ENCODE results near the gene ZNF808.
"Not testable (repeated sequence)": the region's sequence is repeated elsewhere in the genome, so short reads cannot be mapped to it uniquely, and the experiment has no call there.

The ZNF808 gene

DNA sequence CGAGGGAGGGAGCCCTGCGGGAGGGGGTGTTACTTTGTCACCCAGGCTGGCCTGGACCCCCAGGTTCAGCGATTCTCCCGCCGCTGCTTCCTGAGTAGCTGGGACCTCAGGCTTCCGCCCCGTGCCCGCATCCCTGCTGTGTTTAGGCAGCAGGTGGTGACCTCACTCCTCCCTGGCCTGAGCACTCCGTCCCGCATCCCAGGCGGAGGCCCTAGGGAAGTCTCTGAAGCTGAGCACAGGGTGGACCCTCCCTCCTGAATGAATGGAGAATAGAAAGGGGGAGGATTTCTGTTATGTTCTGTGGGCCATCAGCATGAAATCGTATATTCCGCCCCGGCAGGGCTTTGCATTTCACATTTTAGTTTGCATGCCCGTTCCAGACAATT lies 7.9 kb downstream of the ZNF808 start:
- not testable (repeated sequence) for H3K4me1 ChIP-seq (ENCODE audit: control insufficient read depth, insufficient read depth, low read length, poor library complexity, severe bottlenecking); H3K9me3 ChIP-seq (ENCODE audit: control insufficient read depth, low read length); H3K27me3 ChIP-seq (replicated peaks; ENCODE audit: control insufficient read depth, insufficient read depth, low read length, poor library complexity, severe bottlenecking); H3K36me3 ChIP-seq (ENCODE audit: control insufficient read depth, insufficient read depth, low read length)
- H3K27ac ChIP-seq (ENCODE audit: insufficient read depth, low read length, poor library complexity, severe bottlenecking), result peak overlapping the region; percentile 78
- H3K4me3 ChIP-seq (ENCODE audit: insufficient read depth, low read depth, low read length, poor library complexity, severe bottlenecking), result peak overlapping the region; percentile 79
- peak in 1 of 3 donors; percentile 9 for DNase-seq

DNA sequence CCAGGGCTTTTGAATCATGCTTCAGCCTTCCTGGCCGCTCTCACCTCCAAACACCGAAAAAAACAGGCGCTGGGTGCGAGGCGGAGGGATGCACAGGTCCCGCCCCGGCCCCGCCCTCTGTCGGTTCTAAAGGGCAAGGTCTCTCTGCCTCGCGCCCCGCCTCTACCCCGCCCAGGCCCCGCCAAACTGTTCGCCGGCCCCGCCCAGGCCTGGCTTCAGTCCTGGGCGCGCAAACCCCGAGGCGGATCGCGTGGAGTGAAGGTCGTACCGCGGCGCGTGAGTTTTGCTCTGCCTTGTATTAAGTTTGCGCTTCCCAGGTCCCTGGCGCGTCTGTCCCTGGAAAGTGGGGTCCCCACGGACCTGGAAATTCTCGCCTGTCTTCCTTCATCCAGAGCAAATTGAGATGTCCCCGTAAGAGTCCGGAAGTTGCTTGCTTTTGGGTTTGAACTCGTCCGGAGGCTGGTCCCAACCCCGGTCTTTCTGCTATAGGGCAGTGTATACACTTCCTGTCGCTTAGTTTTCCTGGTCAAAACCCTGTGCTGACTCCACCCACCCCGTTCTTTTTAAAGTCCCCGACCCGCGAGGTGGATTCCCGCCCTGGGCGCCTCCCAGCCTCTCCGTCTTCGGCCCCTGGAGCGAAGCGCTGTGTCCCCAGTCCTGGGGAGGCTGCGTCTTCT lies 8.4 kb downstream of the ZNF808 start:
- no peaks in the 10 kb centered on the region for H3K9me3 ChIP-seq (ENCODE audit: control insufficient read depth, low read length)
- no peaks in the 10 kb centered on the region for H3K27me3 ChIP-seq (replicated peaks; ENCODE audit: control insufficient read depth, insufficient read depth, low read length, poor library complexity, severe bottlenecking)
- H3K27ac ChIP-seq (ENCODE audit: insufficient read depth, low read length, poor library complexity, severe bottlenecking), result peak overlapping the region; percentile 78
- peak; percentile 81 to 86 (median 83) for DNase-seq
- peaks cover 4% of the 10 kb centered on the region for H3K4me1 ChIP-seq (ENCODE audit: control insufficient read depth, insufficient read depth, low read length, poor library complexity, severe bottlenecking)
- peak overlapping the region; percentile 79 for H3K4me3 ChIP-seq (ENCODE audit: insufficient read depth, low read depth, low read length, poor library complexity, severe bottlenecking)
- peaks cover 9% of the 10 kb centered on the region for H3K36me3 ChIP-seq (ENCODE audit: control insufficient read depth, insufficient read depth, low read length)

- H3K4me1 ChIP-seq (ENCODE audit: control insufficient read depth, insufficient read depth, low read length, poor library complexity, severe bottlenecking), result peaks cover 4% of the 10 kb centered on the region
- peak overlapping the region; percentile 78 for H3K27ac ChIP-seq (ENCODE audit: insufficient read depth, low read length, poor library complexity, severe bottlenecking)
- no peaks in the 10 kb centered on the region for H3K9me3 ChIP-seq (ENCODE audit: control insufficient read depth, low read length)
- peak; percentile 12 to 37 (median 21) for DNase-seq
- no peaks in the 10 kb centered on the region for H3K27me3 ChIP-seq (replicated peaks; ENCODE audit: control insufficient read depth, insufficient read depth, low read length, poor library complexity, severe bottlenecking)
- H3K4me3 ChIP-seq (ENCODE audit: insufficient read depth, low read depth, low read length, poor library complexity, severe bottlenecking), result peak overlapping the region; percentile 79
- H3K36me3 ChIP-seq (ENCODE audit: control insufficient read depth, insufficient read depth, low read length), result peaks cover 9% of the 10 kb centered on the region
These were observed 9.0 kb downstream of the ZNF808 start for GRCh38 chr19:52536448-52536800.

DNA sequence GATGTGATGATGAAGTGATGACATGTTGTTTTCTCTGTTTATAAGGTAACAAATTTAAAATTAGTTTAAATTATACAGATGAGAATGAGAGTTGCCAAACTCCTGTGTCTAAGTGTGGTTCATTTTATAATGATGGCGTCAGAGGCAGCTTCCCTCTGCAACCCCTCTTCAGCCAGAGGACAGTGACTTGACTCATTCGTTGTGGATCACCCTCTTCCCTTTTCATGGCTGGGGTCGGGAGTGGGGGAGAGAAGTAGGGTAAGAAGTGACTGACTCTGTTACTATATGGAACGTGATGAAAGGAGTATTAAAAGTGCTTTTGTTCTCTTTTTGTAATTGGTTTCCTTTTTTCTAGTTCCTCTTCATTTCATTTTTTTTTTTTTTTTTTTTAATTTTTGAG lies 11.3 kb downstream of the ZNF808 start:
- H3K4me1 ChIP-seq (ENCODE audit: control insufficient read depth, insufficient read depth, low read length, poor library complexity, severe bottlenecking), result peaks cover 12% of the 10 kb centered on the region
- not testable (repeated sequence) for H3K9me3 ChIP-seq (ENCODE audit: control insufficient read depth, low read length); DNase-seq; H3K36me3 ChIP-seq (ENCODE audit: control insufficient read depth, insufficient read depth, low read length); H3K27me3 ChIP-seq (replicated peaks; ENCODE audit: control insufficient read depth, insufficient read depth, low read length, poor library complexity, severe bottlenecking); H3K4me3 ChIP-seq (ENCODE audit: insufficient read depth, low read depth, low read length, poor library complexity, severe bottlenecking); H3K27ac ChIP-seq (ENCODE audit: insufficient read depth, low read length, poor library complexity, severe bottlenecking)

DNA sequence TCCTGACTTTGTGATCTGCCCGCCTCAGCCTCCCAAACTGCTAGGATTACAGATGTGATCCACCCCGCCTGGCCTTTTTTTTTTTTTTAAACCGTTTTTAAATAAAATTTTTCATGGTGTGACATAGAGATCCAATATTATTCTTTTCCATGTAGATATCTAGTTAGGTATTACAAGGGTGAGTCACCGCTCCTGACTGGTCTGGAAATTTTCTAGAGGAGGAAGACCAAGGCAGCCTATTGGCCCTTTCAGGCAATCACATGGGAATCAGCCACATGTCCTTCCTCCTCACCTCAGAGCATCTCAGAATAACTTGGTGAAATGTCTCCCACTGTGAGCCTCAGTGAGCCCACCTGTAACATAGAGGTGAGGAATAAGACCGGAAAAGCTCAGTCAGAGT lies 13.7 kb downstream of the ZNF808 start:
- not testable (repeated sequence) for H3K4me1 ChIP-seq (ENCODE audit: control insufficient read depth, insufficient read depth, low read length, poor library complexity, severe bottlenecking); DNase-seq; H3K9me3 ChIP-seq (ENCODE audit: control insufficient read depth, low read length); H3K27me3 ChIP-seq (replicated peaks; ENCODE audit: control insufficient read depth, insufficient read depth, low read length, poor library complexity, severe bottlenecking); H3K4me3 ChIP-seq (ENCODE audit: insufficient read depth, low read depth, low read length, poor library complexity, severe bottlenecking); H3K27ac ChIP-seq (ENCODE audit: insufficient read depth, low read length, poor library complexity, severe bottlenecking)
- H3K36me3 ChIP-seq (ENCODE audit: control insufficient read depth, insufficient read depth, low read length), result peaks cover 23% of the 10 kb centered on the region

DNA sequence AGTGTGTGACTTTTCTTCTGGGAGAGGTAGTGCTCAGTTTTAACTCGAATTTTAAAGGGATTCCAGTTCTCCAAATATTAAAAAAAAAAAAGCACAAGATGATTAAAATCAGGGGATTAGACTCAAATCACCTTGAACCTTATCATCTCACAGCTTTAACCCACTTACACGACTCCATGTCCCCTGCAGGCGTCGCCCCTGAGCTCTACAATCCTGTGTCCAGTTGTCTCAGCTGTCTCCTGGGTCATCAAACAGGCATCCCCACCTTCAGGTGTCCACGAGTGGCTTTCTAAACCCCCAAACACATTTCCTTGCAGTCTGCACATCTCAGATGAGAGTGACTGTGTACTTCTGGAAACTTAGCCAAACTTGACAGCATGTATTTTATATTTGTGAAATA lies 14.1 kb downstream of the ZNF808 start:
- Histone ChIP-seq H3K36me3 (ENCODE audit: control insufficient read depth, insufficient read depth, low read length) (peaks cover 27% of the 10 kb centered on the region), H3K9me3 (ENCODE audit: control insufficient read depth, low read length) (no peaks in the 10 kb centered on the region)

DNA sequence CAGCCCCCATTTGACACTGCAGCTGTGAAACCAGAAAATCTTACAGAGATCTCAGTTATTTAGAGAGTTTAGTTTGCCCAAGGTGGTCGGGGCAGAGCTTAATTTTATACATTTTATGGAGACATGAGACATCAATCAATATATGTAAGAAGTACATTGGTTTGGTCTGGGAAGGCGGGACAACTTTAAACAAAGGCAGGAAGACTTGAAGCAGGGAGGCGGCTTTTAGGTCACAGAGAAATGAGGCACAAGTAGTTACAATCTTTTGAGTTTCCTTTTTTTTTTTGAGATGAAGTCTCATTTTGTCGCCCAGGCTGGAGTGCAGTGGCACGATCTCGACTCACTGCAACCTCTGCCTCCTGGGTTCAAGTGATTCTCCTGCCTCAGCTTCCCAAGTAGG lies 15.1 kb downstream of the ZNF808 start:
- not testable (repeated sequence) for DNase-seq; H3K4me3 ChIP-seq (ENCODE audit: insufficient read depth, low read depth, low read length, poor library complexity, severe bottlenecking); H3K9me3 ChIP-seq (ENCODE audit: control insufficient read depth, low read length); H3K4me1 ChIP-seq (ENCODE audit: control insufficient read depth, insufficient read depth, low read length, poor library complexity, severe bottlenecking); H3K27ac ChIP-seq (ENCODE audit: insufficient read depth, low read length, poor library complexity, severe bottlenecking); H3K27me3 ChIP-seq (replicated peaks; ENCODE audit: control insufficient read depth, insufficient read depth, low read length, poor library complexity, severe bottlenecking)
- H3K36me3 ChIP-seq (ENCODE audit: control insufficient read depth, insufficient read depth, low read length), result peaks cover 36% of the 10 kb centered on the region

More for the DNA sequence above, 14.1 kb downstream of the ZNF808 start:
- Histone ChIP-seq H3K27me3 (replicated peaks; ENCODE audit: control insufficient read depth, insufficient read depth, low read length, poor library complexity, severe bottlenecking) (no peaks in the 10 kb centered on the region), H3K4me3 (ENCODE audit: insufficient read depth, low read depth, low read length, poor library complexity, severe bottlenecking) (no peak overlapping the region), H3K4me1 (ENCODE audit: control insufficient read depth, insufficient read depth, low read length, poor library complexity, severe bottlenecking) (peaks cover 8% of the 10 kb centered on the region), H3K27ac (ENCODE audit: insufficient read depth, low read length, poor library complexity, severe bottlenecking) (no peak overlapping the region)
- no peak for DNase-seq

DNA sequence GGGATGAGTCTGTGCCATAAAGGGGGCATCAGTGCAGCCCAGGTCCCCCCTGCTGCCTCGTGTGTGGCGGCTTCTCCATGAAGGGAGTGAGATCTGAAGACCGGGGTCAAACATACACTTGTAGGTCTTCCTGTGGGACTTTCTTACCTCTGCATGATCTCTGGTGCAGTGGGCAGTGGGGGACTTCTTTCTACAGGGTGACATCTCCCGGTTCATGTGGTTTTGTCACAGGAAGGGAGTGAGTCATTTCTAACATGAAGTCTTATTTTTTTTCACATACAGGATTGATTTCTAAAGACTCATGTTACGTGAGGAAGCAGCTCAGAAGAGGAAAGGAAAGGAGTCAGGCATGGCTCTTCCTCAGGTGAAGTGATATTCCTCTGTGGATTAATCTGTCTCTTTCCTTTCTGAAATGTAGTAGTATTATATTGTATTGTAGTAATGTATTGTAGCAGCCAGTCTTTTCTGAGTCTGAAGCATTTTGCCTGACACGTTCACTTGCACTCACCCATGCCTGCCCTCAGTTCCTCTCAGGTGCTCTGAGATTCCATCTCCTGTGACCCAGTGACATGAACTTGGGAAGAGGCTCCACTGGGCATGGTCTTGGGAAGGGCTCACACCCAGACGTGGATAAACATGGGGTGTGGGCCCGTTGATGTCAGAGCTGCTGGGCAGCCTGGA lies 15.7 kb downstream of the ZNF808 start:
- peaks cover 8% of the 10 kb centered on the region for H3K4me1 ChIP-seq (ENCODE audit: control insufficient read depth, insufficient read depth, low read length, poor library complexity, severe bottlenecking)
- DNase-seq, result peak; percentile 4 to 22 (median 11)
- H3K9me3 ChIP-seq (ENCODE audit: control insufficient read depth, low read length), result no peaks in the 10 kb centered on the region
- peak overlapping the region; percentile 1 for H3K27ac ChIP-seq (ENCODE audit: insufficient read depth, low read length, poor library complexity, severe bottlenecking)
- peaks cover 39% of the 10 kb centered on the region for H3K36me3 ChIP-seq (ENCODE audit: control insufficient read depth, insufficient read depth, low read length)
- H3K4me3 ChIP-seq (ENCODE audit: insufficient read depth, low read depth, low read length, poor library complexity, severe bottlenecking), result no peak overlapping the region
- no peaks in the 10 kb centered on the region for H3K27me3 ChIP-seq (replicated peaks; ENCODE audit: control insufficient read depth, insufficient read depth, low read length, poor library complexity, severe bottlenecking)

- Histone ChIP-seq H3K36me3 (ENCODE audit: control insufficient read depth, insufficient read depth, low read length) (peaks cover 54% of the 10 kb centered on the region), H3K27me3 (replicated peaks; ENCODE audit: control insufficient read depth, insufficient read depth, low read length, poor library complexity, severe bottlenecking) (no peaks in the 10 kb centered on the region), H3K27ac (ENCODE audit: insufficient read depth, low read length, poor library complexity, severe bottlenecking) (no peak overlapping the region), H3K4me3 (ENCODE audit: insufficient read depth, low read depth, low read length, poor library complexity, severe bottlenecking) (peak overlapping the region; percentile 7), H3K4me1 (ENCODE audit: control insufficient read depth, insufficient read depth, low read length, poor library complexity, severe bottlenecking) (no peaks in the 10 kb centered on the region), H3K9me3 (ENCODE audit: control insufficient read depth, low read length) (peaks cover 25% of the 10 kb centered on the region)
- DNase-seq, result no peak
These were observed 26.9 kb downstream of the ZNF808 start for GRCh38 chr19:52554216-52554971.

Data from effector memory CD4-positive, alpha-beta T cell (primary cell).